Fibroblast of lung (primary cell): ENCODE measurements around the gene ACBD4.

ENCODE experiments used
- CTCF ChIP-seq, 2 donors: IDR thresholded peaks in 1 of 2; conservative IDR thresholded peaks in 1 of 2; 1 replicate in 1 of 2; 2 replicates in 1 of 2; pipeline ENCODE4 v1.5.1; 2011 to 2012; ENCODE audit warnings: low read length in 2 of 2, control low read depth in 1 of 2, inconsistent platforms in 1 of 2, low read depth in 1 of 2, mild to moderate bottlenecking in 1 of 2
- EZH2 ChIP-seq: IDR thresholded peaks from 2 replicates; pipeline ENCODE4 v1.5.1; 2012; ENCODE audit warnings: low read length, control low read depth, mild to moderate bottlenecking; ENCODE audit errors: missing control alignments

- TF ChIP-seq CTCF (conservative IDR thresholded peaks at IDR 0.05 in 1 of 2, IDR thresholded peaks at IDR 0.05 in 1 of 2; ENCODE audit: low read depth in 1 of 2, low read length in 2 of 2) (peak; percentile 71 to 86), EZH2 (no peak)
Observed at GRCh38 chr17:45149037-45149668, 13.7 kb downstream of the ACBD4 start.
